Measurements from ENCODE around the gene C14orf93.

Gene C14orf93

GRCh38 chr14:22986508-22987054, 23.4 kb downstream of the C14orf93 start:
- DNase-seq: peak; percentile 90

DNA sequence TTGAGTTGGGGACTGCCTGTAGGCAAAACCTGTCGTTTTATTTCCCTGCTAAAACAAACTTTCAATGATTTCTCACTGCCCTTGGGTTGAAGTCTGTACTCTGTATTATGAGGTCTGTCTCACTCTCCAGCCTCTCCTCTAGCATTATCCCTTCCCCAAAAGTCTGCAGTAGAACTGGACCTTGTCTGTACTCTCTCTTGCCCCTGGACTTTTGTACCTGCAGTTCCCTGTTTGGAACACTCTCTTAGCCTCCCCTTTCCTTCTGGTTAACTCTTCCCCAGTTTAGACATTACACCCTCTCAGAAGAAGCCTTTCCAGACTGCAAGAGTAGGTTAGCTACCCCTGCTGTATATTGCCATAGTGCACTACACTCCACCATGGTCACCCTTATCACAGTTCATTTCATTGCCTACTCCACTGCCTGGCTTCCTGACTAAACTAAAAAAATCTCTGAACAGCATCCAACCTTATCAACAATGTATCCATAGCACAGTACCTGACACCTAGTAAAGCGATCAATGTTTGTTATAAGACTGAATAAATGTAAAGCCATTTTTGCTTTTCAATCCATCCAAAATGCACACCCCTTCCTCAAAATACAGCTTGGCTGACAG, 23.9 kb downstream of the C14orf93 start:
- no peak for DNase-seq

DNA sequence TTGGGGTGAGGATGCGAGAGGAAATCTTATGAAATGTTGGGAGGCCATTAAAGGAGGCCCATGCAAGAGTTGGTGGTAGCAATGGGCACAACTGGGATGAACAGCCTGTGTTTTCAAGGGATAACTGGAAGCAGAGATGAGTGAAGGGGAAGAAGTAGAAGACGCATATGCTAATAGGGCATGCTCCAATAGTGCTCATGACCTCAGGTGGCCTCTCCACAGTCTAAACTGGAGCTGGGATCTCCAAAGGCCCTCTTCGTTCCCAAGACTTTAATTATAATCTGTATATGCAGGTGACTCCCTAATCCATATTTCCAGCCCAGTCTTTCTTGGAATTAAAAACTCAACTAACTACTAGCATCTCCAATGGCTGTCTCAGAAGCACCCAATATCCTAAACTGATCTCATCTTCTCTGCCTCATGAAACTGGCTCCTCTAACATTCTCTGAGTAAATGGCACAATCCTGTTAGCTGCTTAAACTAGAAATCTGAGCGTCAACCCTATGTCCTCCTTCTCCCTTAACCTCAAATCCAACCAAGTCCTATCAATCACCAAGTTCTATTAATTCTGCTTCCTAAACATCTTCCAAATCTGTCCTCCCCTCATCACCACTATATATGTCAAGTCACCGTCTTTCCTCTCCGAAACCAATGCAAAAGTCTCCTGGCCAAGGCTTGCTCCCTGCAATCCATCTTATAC, 24.8 kb downstream of the C14orf93 start:
- no peak for DNase-seq

DNA sequence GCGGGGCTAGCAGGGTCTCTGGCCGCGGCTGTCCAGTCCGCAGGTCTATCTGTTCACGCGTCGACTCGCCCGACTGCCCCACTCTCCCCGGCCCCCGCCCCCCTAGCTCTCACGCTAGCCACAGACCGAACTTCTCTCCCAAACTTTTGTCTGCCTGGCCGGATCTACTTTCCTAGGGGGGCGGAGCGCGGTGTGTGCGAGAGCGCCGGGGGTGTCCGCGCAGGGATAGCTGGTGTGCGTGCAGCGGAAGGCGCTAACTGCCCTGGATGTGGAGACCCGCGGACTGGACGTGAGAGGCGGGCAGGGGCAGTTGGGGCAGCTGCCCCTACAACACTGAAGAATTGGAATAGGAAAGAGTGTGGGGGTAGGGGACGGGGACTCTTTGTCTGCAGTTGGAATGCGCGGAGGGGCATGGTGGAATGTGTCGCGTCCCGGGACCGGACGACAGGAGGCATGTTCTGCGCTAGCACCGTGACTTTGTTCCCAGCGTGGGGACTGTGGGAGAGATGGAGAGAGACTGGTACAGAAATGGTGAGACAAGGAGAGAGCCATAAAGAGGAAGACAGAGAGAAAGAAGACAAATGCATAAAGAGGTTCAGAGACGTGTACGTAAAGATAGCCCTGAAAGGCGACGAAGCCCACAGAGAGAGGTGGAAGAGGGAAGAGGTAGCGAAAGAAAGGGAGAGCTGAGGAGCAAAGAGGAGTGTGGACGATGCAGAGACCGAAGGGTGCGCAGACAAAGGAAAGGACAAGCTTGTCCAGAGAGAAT, 27.3 kb downstream of the C14orf93 start, which contains the start of gene AJUBA:
AJUBA (minus strand) TSS at position 75 of the 769 bp plus-strand sequence. CDS start 285 bp downstream, outside the sequence.
- DNase-seq: peak; percentile 75

GRCh38 chr14:22981876-22982476, 28.0 kb downstream of the C14orf93 start:
- no peak for DNase-seq

DNA sequence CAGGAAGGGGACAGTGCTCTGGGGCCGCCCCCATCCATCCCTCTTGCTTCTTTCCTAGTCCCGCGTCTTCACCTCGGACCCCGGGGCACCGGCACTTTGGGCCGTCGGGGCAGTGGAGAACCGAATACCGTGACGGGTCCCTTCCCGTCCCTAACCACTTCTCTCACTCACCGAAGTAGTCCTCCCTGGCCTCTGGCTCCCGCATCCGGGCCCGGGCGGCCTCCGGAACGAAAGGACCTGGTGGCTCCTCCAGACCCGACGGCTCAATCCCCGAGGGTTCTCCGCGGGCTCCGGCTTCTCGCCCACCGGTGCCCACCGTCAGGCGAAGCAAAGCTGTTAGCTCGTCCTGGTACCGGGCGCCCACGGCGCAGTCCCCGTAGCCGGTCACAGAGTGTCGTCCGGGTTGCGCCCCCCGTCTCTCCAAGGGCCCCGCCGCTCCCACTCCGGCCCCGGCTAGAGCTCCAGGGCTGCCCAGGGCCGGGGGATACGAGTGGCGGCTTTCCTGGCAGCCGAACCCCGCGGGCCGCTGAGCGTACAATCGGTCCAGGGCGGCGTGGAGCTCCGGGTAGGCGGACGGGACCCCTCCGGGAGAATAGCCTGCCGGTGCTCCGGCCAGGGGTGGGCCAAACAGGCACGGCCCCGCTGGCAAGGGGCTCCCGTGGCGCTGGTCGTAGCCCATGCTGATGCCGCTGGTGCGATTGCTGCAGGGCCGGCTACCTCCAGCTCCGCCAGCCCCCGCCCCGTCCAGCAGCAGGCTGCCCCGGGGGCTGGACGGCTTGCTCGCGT, 28.7 kb downstream of the C14orf93 start:
- no peak for DNase-seq

GRCh38 chr14:22980672-22981089, 29.3 kb downstream of the C14orf93 start:
- DNase-seq: no peak

GRCh38 chr14:22979748-22980392, 30.1 kb downstream of the C14orf93 start:
- DNase-seq: no peak

DNA sequence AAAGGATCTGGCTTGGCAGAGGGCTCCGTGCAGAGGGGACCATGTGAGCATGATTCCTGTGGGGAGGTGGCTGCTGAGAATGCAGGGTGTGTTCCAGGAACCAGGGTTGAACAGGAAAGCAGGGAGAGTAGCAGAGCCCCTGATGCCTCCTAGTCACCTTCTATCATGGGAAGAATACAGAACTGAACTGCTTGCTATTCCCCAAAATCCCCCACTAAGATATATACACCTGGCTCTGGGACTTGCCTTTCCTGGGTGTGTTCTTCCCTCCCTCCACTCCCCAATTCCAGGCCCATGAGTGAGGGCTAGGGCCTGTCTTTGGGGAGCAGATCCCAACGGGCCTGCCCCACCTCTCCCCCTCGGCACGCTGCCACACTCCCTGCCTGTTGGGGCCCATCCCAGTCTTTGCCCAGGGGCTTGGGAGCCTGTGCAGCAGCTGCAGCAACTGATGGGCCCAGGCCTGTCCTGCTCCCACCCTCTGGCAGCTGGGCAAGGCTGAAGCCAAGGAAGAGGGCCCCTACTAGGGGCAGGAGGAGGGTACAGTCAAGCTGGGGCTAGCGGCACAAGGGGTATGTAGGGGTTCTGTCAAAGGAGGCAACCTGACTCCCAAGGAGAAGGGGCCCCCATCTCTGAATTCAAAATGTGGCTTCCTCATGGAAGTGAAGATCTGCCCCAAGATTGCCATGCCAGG, 30.8 kb downstream of the C14orf93 start:
- DNase-seq: no peak

DNA sequence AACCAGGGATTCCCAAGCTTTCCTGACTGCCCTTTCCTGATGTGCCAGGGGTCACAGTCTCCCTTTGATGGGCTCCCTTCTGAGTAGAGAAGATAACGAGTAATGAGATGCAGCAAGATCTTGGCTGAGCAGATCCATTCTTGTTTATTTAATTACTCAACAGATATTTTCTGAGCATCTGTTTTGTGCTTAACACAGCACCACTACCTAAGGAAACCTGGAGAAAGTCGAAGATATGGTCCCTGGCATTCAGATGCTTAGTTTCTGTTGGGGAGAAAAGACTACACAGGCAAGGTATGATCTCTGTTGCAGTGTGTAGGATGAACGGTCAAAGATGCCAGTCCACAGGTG, 31.5 kb downstream of the C14orf93 start:
- no peak for DNase-seq

DNA sequence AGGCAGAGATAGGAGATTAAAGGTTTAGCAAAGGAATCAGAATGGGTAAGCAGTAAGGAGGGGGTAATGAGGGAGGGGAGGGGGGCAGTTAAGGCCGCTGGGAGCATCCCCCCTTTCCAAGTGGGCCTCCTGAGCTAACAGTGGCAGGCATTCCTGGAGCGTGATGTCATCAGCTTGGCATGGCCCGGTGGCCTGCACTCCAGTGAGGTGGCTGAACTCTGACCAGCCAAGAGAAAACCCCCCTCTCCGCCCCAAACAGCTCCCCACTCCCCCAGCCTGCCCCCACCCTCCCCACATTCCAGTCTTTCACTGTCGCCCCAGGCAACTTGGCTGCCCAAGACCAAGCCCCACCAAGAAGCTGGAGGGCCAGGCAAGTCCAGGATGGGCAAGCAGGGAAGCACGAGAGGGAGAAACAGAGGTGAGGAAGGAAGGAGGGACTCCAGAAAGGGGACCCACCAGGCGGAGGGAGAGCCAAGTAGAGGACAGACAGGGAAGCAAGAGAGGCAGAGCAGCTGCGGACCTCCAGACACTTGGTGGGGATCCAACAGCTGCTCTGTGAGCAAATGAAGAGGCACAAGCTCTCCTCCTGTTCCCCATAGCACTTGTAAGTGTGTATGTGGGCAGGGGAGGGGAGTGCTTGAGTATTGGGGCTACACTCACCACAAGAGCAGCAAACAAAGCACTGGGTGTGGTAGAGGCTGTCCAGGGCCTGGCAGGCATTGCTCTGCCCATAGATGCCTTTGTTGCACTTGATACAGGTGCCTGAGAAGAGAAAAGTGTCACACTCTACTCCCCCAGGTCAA, 32.1 kb downstream of the C14orf93 start:
- no peak for DNase-seq

DNA sequence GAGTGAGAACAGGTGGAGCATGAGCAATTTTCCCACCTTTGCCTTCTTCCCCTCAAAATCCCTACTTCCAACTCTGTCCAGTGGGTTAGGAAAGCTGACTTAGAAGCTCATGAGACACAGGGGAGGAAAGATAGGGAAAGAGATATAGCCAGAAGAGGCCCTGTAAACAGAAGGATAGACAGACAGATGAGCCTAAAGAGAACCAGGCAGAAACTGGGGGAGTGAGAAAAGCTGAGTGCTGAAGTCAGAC, 32.6 kb downstream of the C14orf93 start:
- no peak for DNase-seq

DNA sequence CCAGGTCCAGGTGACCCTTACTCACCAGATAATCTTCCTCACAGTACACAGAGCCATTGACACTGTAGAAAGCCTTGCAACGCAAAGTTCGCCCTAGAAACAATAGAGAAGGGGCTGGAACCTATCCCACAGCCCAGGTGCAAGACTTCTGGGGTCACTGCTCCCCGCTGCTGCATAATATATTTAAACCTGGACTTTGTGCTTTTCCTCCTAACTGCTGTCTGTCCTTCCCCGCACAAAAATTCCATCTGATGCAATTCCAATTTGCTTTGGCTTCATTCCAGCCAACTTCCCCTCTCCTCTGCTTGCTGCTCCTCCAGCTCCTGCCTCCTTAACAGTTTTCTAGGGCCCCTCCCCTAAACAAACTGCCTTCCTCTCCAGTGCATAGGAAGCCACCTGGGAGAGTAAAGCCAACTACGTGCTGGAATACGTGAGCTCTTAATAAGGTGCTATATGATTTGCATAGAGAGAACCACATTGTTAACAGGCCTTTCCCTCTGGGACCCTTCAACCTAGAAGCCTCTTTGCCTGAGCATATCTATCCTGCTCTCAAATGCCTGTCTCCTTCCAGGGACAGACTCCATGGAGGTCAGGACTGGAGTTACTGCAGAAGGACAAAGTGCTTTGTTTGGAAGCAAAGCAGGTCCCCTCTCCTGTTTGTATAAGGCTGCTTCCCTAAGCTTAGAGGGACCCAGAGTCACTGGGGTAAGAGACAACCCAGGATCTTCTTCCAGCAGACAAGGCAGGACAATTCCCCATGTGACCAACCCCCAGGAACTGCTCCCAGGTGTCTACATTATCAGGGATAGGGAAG, 33.1 kb downstream of the C14orf93 start:
- no peak for DNase-seq

DNA sequence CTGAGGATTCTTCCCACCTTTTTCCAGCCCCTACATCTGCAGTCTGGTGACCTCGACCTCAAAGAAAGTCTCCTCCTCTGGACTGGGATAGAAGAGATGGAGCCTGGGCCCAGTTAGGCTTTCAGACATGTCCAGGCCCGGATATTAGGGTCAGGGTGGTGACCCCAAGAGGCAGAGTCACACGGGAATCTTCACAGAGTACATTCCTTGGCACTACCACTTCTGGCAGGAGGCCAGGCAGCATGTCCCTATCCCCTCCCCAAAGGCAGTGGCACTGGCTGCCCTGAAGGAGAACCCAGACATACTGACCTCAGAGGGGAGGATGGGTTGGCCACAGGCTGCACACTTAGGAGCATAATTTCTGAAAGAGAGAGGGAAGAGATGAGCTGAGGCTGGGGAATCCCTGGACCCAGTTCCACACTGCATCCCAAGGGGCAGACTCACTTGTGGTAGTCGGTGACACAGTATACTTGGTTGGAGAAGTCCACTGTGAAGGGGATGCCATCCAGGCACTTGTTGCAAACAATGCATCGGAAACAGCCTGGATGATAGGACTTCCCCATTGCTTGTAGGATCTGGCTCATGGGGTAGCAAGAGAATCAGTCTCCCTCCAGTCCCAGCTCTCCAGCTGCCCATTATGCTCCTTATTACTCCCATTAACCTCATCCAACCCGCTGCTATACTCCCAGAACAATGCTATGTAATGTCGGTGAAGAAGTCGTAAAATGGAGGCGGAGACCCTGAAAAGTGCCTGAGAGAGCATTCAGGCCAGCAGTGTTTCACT, 35.2 kb downstream of the C14orf93 start:
- no peak for DNase-seq

DNA sequence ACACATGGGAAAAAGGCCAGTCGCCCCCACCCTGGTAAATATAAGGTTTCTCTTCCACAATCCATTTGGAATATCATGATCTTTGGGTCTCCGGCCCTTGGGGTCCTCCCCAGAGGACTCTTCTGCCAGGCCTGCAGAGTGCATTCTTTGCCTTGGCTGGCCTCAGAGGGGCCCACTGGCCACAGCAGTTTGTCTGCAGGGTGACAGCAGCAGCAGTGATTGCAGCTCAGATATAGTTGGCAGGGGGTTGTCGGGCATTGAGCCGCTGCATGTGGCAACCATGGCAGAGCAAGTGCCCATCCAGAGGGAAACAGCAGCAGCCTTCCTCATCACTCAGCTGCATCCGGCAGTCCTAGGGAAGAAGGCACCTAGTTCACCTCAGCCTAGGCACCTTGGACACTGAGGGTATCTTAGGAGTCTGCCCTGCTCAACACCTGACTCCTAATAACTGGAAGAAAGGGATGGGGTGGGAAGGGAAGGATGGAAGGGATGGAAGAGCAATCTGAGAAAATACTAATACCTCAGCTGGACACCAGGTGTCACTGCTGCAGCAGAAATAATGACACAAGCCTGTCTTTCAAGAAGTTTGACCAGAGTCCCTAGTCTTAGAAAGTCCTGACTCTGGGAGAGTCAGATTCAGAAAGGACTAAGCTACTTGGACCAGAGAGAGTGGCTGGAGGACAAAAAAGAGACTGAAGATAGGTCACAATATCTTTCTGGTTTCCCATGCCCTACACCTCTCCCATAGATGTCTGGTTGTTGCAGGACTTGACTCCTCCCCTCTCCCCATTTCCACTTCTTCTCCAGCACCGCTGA, 36.5 kb downstream of the C14orf93 start:
- DNase-seq: peak; percentile 49

GRCh38 chr14:22972313-22972930, 37.5 kb downstream of the C14orf93 start:
- no peak for DNase-seq

DNA sequence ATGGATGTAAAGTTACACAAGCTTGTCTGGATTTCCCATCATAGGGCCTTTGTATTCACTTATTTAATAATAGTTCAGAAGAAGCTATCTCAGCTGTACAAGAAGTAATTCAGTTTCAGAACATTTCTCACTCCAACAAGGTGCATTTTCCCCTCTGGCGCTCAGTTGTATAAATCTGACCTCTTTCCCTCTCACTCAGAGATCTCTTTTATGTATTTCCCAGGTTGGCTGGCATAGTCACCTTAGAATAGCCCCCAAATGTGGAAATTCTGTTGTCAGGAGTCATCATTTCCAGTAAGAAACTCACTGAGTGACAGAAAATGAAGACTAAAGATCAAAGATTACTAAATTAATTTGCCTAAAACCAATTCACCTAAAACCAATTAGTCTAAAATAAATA, 38.8 kb downstream of the C14orf93 start:
- DNase-seq: no peak
